Central memory CD8-positive, alpha-beta T cell (primary cell): ENCODE measurements around the gene PTGER3.

Experiments
- ATAC-seq: fragments of 150-1000 bp; cut with Tn5 transposase; replicated peaks from 2 replicates; pipeline ENCODE4 v1.10.0; 2022; ENCODE audit warnings: mild to moderate bottlenecking, moderate FRiP score, moderate number of reproducible peaks; ENCODE audit not compliant: poor library complexity, severe bottlenecking; ENCODE audit errors: extremely low read depth
- DNase-seq, 2 donors: peaks; one replicate each; pipeline ENCODE4 v3.0.0; 2021; ENCODE audit warnings: low spot score in 2 of 2
- H3K27ac Mint-ChIP-seq: one replicate; pipeline ENCODE4 v1.8.0; 2022; ENCODE audit warnings: low read depth, mild to moderate bottlenecking, moderate library complexity, mixed read lengths
- H3K27me3 Mint-ChIP-seq: one replicate; pipeline ENCODE4 v1.8.0; 2022; ENCODE audit warnings: mixed read lengths
- H3K36me3 Mint-ChIP-seq: one replicate; pipeline ENCODE4 v1.8.0; 2022; ENCODE audit warnings: mild to moderate bottlenecking, moderate library complexity, mixed read lengths; ENCODE audit not compliant: insufficient read depth
- H3K4me1 Mint-ChIP-seq: one replicate; pipeline ENCODE4 v1.8.0; 2022; ENCODE audit warnings: mixed read lengths
- H3K4me3 Mint-ChIP-seq: one replicate; pipeline ENCODE4 v1.8.0; 2022; ENCODE audit warnings: mild to moderate bottlenecking, moderate library complexity, mixed read lengths
- H3K9me3 Mint-ChIP-seq: one replicate; pipeline ENCODE4 v1.8.0; 2022; ENCODE audit warnings: mixed read lengths

The PTGER3 gene

GRCh38 chr1:71023515-71023914 lies 24.1 kb downstream of the PTGER3 start:
- H3K27me3 Mint-ChIP-seq, result peaks cover 7% of the 10 kb centered on the region
- H3K4me3 Mint-ChIP-seq, result no peak overlapping the region
- DNase-seq (no peak), ATAC-seq (no peak)
- H3K9me3 Mint-ChIP-seq, result no peaks in the 10 kb centered on the region
- no peaks in the 10 kb centered on the region for H3K36me3 Mint-ChIP-seq
- no peak overlapping the region for H3K27ac Mint-ChIP-seq
- no peaks in the 10 kb centered on the region for H3K4me1 Mint-ChIP-seq

GRCh38 chr1:71019233-71019969 lies 28.2 kb downstream of the PTGER3 start:
- H3K4me1 Mint-ChIP-seq, result no peaks in the 10 kb centered on the region
- no peak overlapping the region for H3K27ac Mint-ChIP-seq
- H3K36me3 Mint-ChIP-seq, result no peaks in the 10 kb centered on the region
- no peaks in the 10 kb centered on the region for H3K9me3 Mint-ChIP-seq
- DNase-seq, result no peak
- no peak for ATAC-seq
- no peak overlapping the region for H3K4me3 Mint-ChIP-seq
- peaks cover 20% of the 10 kb centered on the region for H3K27me3 Mint-ChIP-seq

- no peaks in the 10 kb centered on the region for H3K9me3 Mint-ChIP-seq
- DNase-seq (no peak), ATAC-seq (no peak)
- H3K27me3 Mint-ChIP-seq, result peaks cover 20% of the 10 kb centered on the region
- H3K27ac Mint-ChIP-seq, result no peak overlapping the region
- H3K4me1 Mint-ChIP-seq, result no peaks in the 10 kb centered on the region
- H3K4me3 Mint-ChIP-seq, result no peak overlapping the region
- no peaks in the 10 kb centered on the region for H3K36me3 Mint-ChIP-seq
Observed at GRCh38 chr1:71018791-71019190, 28.8 kb downstream of the PTGER3 start.

- Mint-ChIP-seq H3K4me3 (no peak overlapping the region), H3K36me3 (no peaks in the 10 kb centered on the region), H3K27ac (no peak overlapping the region), H3K9me3 (no peaks in the 10 kb centered on the region), H3K4me1 (no peaks in the 10 kb centered on the region), H3K27me3 (peaks cover 20% of the 10 kb centered on the region)
- ATAC-seq (no peak), DNase-seq (no peak)
Observed at GRCh38 chr1:71015745-71016144, 31.9 kb downstream of the PTGER3 start.

GRCh38 chr1:71014178-71014579 lies 33.4 kb downstream of the PTGER3 start:
- no peaks in the 10 kb centered on the region for H3K36me3 Mint-ChIP-seq
- no peak overlapping the region for H3K4me3 Mint-ChIP-seq
- ATAC-seq (no peak), DNase-seq (no peak)
- H3K27me3 Mint-ChIP-seq, result peaks cover 30% of the 10 kb centered on the region
- no peak overlapping the region for H3K27ac Mint-ChIP-seq
- no peaks in the 10 kb centered on the region for H3K4me1 Mint-ChIP-seq
- no peaks in the 10 kb centered on the region for H3K9me3 Mint-ChIP-seq

GRCh38 chr1:71002709-71003475 lies 44.7 kb downstream of the PTGER3 start:
- Mint-ChIP-seq H3K36me3 (no peaks in the 10 kb centered on the region), H3K4me1 (no peaks in the 10 kb centered on the region), H3K4me3 (no peak overlapping the region), H3K27me3 (peaks cover 15% of the 10 kb centered on the region), H3K9me3 (no peaks in the 10 kb centered on the region), H3K27ac (no peak overlapping the region)
- no peak for ATAC-seq
- no peak for DNase-seq

- no peak for DNase-seq
Observed at GRCh38 chr1:71001624-71002023, 46.0 kb downstream of the PTGER3 start.

GRCh38 chr1:70997793-70998192 lies 49.8 kb downstream of the PTGER3 start:
- no peak for ATAC-seq
- H3K27ac Mint-ChIP-seq, result no peak overlapping the region
- H3K27me3 Mint-ChIP-seq, result peaks cover 13% of the 10 kb centered on the region

More at GRCh38 chr1:71001624-71002023, 46.0 kb downstream of the PTGER3 start:
- Mint-ChIP-seq H3K27me3 (peaks cover 7% of the 10 kb centered on the region), H3K27ac (no peak overlapping the region), H3K9me3 (no peaks in the 10 kb centered on the region), H3K4me1 (no peaks in the 10 kb centered on the region), H3K36me3 (no peaks in the 10 kb centered on the region), H3K4me3 (no peak overlapping the region)
- ATAC-seq, result no peak

GRCh38 chr1:70994753-70995268 lies 52.8 kb downstream of the PTGER3 start:
- DNase-seq (no peak), ATAC-seq (no peak)
- no peaks in the 10 kb centered on the region for H3K9me3 Mint-ChIP-seq
- H3K4me3 Mint-ChIP-seq, result no peak overlapping the region
- no peak overlapping the region for H3K27ac Mint-ChIP-seq
- no peaks in the 10 kb centered on the region for H3K36me3 Mint-ChIP-seq
- H3K27me3 Mint-ChIP-seq, result peaks cover 13% of the 10 kb centered on the region
- H3K4me1 Mint-ChIP-seq, result no peaks in the 10 kb centered on the region

More at GRCh38 chr1:70997793-70998192, 49.8 kb downstream of the PTGER3 start:
- H3K36me3 Mint-ChIP-seq, result no peaks in the 10 kb centered on the region
- H3K4me1 Mint-ChIP-seq, result no peaks in the 10 kb centered on the region
- H3K9me3 Mint-ChIP-seq, result no peaks in the 10 kb centered on the region
- no peak for DNase-seq
- no peak overlapping the region for H3K4me3 Mint-ChIP-seq

- H3K9me3 Mint-ChIP-seq, result no peaks in the 10 kb centered on the region
- no peaks in the 10 kb centered on the region for H3K36me3 Mint-ChIP-seq
- no peak overlapping the region for H3K4me3 Mint-ChIP-seq
- no peak for DNase-seq
- peaks cover 13% of the 10 kb centered on the region for H3K27me3 Mint-ChIP-seq
- no peak for ATAC-seq
- H3K27ac Mint-ChIP-seq, result no peak overlapping the region
- no peaks in the 10 kb centered on the region for H3K4me1 Mint-ChIP-seq
Observed at GRCh38 chr1:70993798-70994197, 53.8 kb downstream of the PTGER3 start.

- no peak overlapping the region for H3K27ac Mint-ChIP-seq
Observed at GRCh38 chr1:70992521-70992920, 55.1 kb downstream of the PTGER3 start.

GRCh38 chr1:70990469-70991253 lies 57.0 kb downstream of the PTGER3 start:
- no peaks in the 10 kb centered on the region for H3K4me1 Mint-ChIP-seq
- ATAC-seq, result no peak
- no peaks in the 10 kb centered on the region for H3K9me3 Mint-ChIP-seq
- no peak for DNase-seq
- H3K27me3 Mint-ChIP-seq, result peaks cover 16% of the 10 kb centered on the region
- no peak overlapping the region for H3K4me3 Mint-ChIP-seq
- H3K27ac Mint-ChIP-seq, result no peak overlapping the region
- H3K36me3 Mint-ChIP-seq, result no peaks in the 10 kb centered on the region

More at GRCh38 chr1:70992521-70992920, 55.1 kb downstream of the PTGER3 start:
- H3K27me3 Mint-ChIP-seq, result peaks cover 13% of the 10 kb centered on the region
- H3K9me3 Mint-ChIP-seq, result no peaks in the 10 kb centered on the region
- H3K4me3 Mint-ChIP-seq, result no peak overlapping the region
- H3K36me3 Mint-ChIP-seq, result no peaks in the 10 kb centered on the region
- no peaks in the 10 kb centered on the region for H3K4me1 Mint-ChIP-seq
- DNase-seq (no peak), ATAC-seq (no peak)
